Measurements from ENCODE around the gene KPNA1. TPM values are rescaled to one million over a fixed set of nuclear protein-coding genes. Genes with fewer than 3 reads are reported as not detected.
A peak's percentile ranks its signal among the peaks of the same experiment; 100 is the strongest.

KPNA1 gene
- total RNA-seq, 1 donor from 2014 or later = 107 TPM

DNA sequence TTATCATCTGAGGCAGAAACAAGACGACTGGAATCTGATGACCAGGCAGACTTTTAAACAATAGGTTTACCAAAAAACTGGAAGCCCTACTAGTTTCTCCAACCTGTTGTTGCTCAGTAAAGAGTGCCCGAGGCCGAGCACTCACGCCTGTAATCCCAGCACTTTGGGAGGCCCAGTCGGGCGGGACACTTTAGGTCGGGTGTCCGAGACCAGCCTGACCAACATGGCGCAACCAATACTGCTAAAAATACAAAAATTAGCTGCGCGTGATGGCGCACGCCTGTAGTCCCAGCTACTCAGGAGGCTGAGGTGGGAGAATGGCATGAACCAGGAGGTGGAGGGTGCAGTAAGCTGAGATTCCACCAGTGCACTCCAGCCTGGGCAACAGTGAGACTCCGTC lies 97.8 kb downstream of the KPNA1 start:
- DNase-seq (ENCODE audit: low spot score) = no peak

DNA sequence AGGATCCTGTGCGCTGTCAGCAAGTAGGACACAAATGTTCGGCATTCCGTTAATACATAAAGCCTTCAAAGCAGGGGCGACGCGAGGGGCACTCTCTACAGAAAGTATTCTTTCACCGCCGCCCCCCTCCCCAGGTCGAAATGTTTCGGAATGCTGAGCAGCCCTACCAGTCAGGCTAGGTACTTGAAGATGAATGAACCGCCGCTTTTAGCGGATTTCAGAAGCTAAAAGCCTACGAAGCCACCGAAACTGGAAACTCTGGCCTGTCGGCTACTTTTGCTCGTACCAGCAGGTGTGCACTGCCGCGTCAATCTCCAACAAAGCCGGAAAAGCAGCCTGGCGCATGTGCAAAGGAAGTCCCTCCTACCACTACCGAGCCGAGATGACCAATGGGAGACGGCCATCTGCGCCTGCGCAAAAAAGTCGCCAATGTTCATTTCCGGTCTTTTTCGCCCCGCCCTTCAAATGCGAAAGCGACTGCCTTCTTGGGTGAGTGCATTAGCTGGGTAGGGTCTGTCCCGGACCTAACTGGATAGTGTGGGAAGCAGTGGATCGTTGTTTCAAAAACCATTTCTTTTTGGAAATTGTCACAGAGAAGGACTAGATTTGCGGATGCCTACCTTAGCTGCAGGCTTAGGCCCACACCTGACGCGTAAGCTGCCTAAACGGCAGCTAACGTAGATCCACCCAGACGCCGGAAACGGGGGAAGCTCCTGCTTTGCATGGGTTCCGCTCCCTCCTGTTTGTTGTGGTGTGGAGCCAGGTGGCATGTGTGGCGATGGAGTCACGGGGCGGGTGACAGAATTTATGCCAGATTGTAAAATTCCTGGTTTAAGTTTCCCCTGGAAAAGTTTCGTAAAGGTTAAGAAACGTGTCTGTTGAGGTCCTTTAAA lies 98.7 kb downstream of the KPNA1 start, which contains the start of gene WDR5B:
TSS of gene WDR5B (minus strand) at position 301 of the 893 bp plus-strand sequence. CDS start 534 bp downstream, outside the sequence.
- DNase-seq (ENCODE audit: low spot score) = peak; percentile 99

DNA sequence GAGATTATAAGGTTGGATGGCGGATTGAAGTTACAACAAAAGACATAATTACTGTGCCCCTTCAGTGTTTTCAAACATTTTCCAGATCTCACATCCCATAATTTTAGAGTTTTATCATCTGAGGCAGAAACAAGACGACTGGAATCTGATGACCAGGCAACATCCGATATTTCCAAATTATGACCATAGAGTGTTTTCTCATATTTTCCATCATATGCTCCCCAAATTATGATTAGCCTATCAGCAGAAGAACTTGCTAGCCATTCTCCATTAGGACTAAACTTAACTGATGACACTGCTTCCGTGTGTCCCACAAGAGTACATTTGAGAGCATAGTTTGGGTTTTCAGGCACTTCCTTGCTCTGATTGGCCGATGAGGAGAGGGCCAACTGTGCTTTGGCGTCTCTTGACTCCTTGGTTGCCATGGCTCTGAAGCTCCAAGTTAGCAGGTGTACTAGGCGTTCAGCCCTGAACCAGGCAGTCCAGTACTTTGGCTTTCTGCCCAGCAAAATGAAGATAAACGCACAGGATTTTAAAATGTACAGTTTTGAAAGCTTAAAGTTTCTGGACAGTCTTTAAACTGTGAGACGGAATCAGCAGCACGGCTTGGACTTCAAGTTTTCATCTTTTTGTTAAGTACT lies 99.5 kb downstream of the KPNA1 start:
- DNase-seq (ENCODE audit: low spot score) = no peak

DNA sequence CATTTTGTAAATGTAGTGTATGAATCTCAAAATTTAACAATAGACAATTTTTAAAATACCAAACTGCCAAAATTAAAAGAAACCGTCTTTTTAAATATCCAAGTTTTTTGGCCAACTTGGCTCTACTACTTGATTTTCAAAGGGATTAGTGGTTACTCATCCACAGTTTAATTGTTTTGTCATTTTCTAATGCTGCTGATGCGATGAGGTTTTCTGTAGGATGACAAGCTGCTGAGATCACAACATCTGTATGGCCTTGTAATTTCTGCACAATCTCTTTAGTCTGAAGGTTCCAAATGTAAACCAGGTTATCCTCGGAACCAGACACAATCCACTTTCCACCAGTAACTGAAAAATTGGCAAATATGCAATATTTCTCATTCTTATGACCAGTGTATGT lies 100.3 kb downstream of the KPNA1 start:
- no peak for DNase-seq (ENCODE audit: low spot score)

DNA sequence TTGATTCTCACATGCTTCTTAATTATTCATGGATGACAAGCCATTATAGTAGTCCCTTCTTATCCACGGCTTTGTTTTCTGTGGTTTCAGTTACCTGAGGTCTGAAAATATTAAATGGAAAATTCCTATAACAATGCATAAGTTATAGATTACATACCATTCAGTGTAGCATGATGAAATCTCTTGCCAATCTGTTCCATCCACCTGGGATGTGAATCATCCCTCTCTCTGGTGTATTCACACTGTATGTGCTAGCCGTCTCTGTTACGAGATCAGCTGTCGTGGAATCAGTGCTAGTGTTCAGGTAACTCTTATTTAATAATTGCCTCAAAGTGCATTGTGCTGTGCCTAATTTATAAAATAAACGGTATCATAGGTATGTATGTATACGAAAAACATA lies 104.1 kb downstream of the KPNA1 start:
- no peak for DNase-seq (ENCODE audit: low spot score)

DNA sequence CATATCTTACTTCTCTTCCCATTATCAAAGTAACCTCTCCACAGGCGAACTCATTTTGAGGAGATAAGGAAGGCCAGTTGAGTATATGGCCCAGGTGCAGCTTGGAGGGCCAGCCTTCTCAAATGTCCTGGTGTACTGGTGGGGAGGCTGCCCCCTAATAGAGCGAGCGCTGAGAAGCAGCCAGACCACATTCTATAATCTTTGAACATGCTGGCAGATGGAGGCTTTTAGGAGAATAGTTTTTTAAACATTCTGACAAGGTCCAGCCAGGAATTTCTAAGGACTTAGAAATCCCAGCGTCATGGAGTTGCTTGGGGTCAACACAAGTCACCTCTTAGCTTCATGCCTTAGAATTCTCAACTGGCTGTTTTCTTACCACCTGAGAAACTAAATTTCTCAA lies 104.6 kb downstream of the KPNA1 start:
- DNase-seq (ENCODE audit: low spot score) = no peak

DNA sequence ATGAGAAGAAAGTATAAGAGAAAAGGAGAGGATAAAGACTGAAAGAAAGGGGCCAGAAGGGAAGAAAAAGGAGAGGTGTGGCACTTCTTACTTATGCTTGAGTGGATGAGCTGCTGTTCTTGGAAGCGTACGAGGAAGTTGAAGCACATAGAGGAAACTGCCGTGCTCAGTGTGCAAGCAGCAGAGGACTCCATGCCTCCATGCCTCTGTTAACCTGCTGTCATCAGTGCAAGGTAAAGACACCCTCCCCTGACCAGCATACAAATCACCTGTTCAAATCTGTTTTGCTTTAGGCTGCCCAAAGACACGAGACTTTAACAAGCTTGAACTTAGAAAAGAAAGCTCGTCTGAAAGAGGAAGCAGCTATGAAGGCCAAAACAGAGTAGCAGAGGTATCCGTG lies 105.3 kb downstream of the KPNA1 start:
- no peak for DNase-seq (ENCODE audit: low spot score)

DNA sequence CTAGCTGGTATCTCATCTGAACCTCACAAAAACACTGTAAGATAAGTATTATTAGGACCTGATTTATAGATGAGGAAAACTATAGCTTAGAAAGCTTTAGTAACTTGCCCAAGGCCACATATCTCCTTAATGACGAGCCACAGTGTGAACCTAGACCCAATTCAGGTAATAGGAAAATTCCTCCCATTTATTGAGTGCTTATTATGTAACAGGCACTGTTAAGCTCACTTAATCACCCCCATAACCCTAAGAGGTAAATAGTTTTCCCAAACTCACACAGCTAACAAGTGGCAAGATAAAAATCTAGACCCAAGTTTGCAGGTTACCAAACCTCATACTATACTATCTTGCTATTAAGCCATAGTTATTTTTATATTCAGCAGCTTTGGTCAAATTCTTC lies 106.8 kb downstream of the KPNA1 start:
- DNase-seq (ENCODE audit: low spot score) = no peak

DNA sequence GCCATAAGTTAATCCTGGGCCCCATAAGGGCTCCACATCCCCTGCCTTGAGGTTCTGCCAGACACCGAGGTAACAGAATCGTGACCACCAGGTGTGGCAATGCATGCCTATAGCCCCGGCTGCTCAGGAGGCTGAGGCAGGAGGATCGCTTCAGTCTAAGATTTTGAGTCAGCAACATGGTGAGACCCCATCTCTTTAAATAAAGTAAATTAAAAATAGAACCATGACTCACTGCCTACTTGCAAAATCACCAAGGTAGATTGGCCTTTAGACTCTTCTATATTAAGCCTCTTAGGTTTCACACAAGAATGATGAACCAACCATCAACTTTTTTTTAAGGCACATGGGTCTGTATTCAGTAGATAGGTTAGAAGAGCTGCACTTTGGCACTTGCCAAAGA lies 108.5 kb downstream of the KPNA1 start:
- DNase-seq (ENCODE audit: low spot score) = no peak

DNA sequence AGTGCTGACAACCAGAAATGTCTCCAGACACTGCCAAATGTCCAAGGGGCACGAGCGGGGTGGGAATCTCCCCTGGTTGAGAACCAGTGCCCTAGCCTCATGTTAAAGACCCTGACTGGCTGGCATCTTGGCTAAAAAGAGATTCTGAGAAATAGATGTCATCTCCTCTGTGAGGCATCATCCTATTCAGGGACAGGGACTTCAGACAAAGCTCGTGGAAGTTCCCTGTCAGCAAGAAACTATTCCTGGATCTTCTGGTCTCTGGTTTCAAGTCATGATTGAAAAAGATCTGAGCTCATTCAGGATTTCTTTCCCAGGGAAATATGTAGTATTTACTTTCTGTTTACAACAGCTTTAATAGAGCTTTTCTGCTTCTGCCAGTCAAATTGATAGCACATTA lies 109.7 kb downstream of the KPNA1 start:
- DNase-seq (ENCODE audit: low spot score) = no peak

DNA sequence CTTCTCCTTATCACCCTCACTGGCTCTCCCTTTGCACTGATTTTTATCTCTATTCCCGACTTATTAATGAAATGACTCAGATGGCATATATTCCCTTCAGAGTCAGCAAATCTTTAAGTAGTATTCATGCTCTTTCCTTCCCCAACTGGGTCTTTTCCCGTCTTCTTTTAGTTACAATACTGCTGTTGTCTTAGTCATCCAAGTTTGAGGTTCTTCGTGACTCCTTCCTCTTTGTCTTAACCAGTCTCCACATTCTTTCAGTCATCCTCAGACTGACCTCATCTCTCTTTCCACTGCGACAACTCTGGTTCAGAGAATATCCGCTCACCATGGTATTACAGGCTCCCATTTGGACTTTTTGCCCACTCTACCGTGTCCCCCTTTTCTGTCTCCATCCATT lies 111.2 kb downstream of the KPNA1 start:
- DNase-seq (ENCODE audit: low spot score) = no peak

DNA sequence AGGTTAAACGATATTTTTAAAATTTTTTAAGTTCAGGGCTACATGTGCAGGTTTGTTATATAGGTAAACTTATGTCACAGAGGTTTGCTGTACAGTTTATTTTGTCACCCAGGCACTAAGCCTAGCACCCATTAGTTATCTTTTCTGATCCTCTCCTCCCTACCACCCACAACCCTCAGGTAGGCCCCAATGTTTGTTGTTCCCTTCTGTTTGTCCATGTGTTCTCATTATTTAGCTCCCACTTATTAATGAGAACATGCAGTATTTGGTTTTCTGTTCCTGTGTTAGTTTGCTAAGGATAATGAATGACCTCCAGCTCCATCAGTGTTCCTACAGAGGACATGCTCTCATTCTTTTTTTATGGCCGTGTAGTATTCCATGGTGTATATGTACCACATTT lies 115.8 kb downstream of the KPNA1 start:
- no peak for DNase-seq (ENCODE audit: low spot score)

DNA sequence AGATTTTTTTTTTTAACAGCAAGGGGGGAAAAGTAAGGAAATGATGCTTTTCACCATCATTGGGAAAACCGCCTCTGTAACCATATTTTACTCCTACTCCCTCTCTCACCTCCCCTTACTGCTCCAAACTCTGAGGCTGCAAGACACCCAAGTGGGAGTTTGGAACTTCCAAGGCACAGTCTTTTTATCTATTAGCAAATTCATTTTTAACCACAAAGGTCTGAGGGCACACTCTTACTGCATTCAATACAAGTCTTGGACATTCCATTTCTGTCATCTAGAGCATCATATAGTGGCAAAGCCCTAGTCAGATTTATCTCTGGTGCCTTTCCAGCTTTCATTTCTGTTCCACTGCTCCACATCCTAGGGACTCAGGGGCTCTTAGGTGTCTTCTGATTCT lies 117.5 kb downstream of the KPNA1 start:
- no peak for DNase-seq (ENCODE audit: low spot score)

DNA sequence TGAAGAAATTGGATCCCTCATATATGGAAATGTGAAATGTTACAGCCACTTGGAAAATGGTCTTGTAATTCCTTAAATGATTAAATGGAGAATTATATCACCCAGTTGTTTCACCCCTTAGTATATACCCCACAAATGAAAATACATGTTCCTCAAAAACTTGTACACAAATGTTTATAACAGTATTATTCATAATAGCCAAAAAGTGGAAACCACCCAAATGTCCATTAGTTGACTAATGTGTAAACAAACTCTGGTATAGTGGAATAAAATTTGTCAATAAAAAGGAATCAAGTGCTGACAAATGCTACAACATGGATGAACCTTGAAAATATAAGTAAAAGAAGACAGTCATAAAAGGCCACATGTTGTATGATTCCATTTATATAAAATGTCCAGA lies 118.2 kb downstream of the KPNA1 start:
- no peak for DNase-seq (ENCODE audit: low spot score)

DNA sequence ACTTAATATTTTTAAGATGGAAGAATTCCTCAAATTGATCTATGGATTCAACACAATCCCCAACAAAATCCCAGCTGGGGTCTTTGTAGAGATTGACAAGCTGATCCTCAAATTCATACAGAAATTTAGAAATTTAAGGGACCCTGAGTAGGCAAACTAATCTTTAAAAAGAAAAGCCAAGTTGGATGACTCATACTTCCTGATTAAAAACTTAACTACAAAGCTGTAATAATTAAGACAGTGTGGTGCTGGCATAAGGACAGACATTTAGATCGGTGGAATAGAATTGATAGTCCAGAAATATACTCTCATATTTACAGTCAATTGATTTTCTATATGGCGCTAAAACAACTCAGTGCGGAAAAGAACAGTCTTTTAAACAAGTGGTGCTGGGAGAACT lies 119.2 kb downstream of the KPNA1 start:
- no peak for DNase-seq (ENCODE audit: low spot score)

DNA sequence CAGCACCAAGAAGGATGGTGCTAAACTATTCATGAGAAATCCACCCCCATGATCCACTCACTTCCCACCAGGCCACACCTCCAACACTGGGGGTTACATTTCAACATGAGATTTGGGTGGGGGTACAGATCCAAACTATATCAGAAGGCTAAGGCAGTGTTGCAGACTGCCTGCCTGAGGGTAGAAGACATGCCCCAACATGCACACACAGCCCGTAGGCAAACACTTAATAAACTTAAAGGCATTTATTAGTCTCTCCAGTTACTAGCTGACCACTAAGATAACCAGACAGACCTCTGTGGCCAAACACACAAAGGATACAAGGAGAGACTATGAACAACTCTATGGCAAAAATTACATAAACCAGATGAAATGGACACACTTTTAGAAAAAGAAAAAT lies 120.6 kb downstream of the KPNA1 start:
- no peak for DNase-seq (ENCODE audit: low spot score)

DNA sequence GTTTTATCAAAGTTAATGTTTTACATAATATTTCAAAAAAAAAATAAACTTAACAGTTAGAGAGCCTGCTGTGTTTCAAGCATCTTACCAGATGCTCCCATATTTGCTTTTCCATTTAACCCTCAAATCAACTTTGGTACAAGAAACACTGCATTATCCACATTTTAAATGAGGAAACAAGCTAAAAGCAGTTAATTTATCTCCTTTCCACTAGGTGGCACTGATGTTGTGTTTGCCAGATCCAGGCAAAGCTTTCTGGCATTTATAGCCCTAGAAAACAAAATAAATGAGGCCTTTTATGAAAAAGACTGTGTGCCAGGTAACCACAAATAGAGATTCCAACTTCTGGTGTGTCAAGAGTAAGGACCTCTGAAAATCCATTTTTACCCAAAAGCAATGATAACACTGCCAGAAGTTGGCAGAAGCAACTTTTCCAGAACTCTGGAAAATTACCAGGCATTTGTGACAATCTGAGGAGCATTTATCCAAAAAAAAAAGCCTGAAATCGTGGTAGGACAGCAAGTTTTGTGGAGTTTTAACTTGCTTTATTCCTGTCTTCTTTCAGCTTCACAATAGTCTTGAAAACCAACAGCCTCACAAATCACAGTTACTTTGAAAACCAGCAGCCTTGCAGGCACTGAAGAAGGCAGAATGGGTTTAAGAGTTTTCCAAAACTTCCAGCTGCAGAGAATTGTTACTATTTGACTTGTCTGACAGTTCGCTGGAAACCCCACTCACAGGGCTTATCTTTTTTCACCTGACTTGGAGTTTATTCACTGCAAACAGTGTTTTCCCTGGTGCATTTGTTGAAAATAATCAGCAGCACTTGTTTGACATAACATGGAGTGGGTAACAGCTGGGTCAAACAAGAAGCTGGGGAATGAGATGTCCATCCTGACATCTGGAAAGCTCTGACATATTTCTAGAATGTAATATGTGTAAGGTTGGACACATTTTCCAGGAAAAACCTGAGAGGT lies 121.6 kb downstream of the KPNA1 start:
- no peak for DNase-seq (ENCODE audit: low spot score)

DNA sequence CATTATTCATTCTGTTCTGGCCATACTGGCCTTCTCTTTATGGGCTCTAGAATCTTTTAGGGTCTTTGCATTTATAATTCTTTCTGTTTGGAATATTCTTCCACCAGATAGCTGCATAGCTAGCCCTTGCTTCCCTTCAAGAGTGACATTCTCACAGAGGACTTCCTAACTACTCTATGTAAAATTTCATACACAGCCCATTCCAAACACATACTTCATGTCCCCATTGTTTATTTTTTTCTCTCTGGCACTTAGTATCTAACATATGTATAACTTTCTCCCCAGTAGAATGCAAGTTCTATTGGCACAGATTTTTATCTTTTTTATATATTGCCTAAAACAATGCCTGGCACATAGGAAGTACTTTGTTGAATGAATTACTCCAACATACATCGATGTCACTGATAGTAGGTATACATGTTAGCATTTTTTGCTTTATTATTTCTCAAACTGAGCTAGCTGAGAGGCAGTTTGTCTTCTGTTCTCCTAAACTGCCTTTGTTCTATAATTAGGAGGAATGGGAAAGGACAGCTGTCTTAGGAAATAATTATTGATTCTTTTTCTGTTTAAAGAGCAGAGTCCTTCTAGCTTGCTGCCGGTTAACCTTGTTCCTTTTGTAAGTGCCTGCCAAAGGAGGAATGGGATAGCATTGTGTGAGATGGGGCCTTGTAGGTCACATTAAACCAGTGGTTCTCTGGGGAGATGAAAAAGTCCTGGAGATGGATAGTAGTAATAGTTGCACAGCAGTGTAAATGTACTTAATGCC lies 122.9 kb downstream of the KPNA1 start:
- DNase-seq (ENCODE audit: low spot score) = no peak

DNA sequence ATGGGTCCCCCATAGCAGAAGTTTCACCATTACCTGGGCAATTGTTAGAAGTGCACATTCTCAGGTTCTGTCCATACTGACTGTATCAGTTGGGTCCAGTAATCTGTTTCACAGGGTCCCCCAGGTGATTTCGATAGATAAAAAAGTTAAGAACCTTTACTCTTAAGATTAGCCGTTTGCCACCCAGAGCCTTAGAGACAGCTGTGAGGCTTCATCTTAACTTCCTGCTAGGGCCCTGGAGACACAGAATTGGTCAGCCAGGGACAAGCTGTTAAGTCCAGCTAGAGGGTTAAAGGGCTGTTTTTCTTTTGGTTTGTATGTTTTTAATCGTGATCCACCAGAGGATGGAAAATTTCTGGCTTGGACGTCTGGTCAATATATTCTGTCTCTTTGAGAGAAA lies 124.1 kb downstream of the KPNA1 start:
- no peak for DNase-seq (ENCODE audit: low spot score)

DNA sequence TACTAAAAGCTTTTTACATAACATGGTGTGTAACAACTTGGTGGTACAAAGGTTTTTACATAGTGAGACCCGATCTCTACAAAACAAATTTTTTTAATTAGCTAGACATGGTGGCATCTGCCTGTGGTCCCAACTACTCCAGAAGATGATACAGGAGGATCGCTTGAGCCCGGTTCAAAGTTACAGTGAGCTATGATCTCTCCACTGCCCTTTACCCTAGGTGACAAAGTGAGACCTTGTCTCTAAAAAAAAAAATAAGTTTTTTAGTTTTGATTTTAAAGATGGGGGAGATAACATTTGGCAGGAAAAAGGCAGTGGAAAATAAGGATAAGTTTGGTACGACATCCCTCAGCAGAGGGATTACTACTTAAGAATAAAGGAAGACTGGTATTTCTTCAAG lies 124.8 kb downstream of the KPNA1 start:
- no peak for DNase-seq (ENCODE audit: low spot score)

DNA sequence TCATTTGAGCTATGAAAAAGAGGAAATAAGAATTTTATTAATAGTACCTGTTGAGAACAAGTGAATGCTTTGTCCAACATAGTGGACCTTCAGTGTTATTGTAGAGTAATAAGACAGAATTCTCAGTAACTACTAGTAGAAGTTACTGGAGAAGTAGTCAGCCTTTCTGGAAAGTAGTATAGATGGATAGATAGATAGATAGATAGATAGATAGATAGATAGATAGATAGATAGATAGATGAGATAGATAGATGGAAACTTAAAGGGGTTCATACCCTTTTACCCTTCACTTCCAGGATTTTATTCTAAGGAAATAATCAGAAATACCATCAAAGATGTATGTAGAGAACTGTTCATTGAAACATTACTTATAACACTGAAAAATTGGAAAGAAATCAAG lies 125.5 kb downstream of the KPNA1 start:
- DNase-seq (ENCODE audit: low spot score) = no peak
